PC-9 (cell line): Measurements from ENCODE around the gene LMOD2.

Source experiments
- EZH2 ChIP-seq: fragments of 200-600 bp; sonication (generic); IDR thresholded peaks from 2 replicates; pipeline ENCODE4 v1.8.0; 2017; ENCODE audit warnings: antibody characterized with exemption, low read depth
- TF ChIP-seq, protein P1 (sequence below): fragments of 200-600 bp; sonication (generic); conservative IDR thresholded peaks from 2 replicates; pipeline ENCODE4 v1.6.1; 2017; ENCODE audit warnings: mixed run types, antibody characterized with exemption, mild to moderate bottlenecking, moderate library complexity

DNA sequence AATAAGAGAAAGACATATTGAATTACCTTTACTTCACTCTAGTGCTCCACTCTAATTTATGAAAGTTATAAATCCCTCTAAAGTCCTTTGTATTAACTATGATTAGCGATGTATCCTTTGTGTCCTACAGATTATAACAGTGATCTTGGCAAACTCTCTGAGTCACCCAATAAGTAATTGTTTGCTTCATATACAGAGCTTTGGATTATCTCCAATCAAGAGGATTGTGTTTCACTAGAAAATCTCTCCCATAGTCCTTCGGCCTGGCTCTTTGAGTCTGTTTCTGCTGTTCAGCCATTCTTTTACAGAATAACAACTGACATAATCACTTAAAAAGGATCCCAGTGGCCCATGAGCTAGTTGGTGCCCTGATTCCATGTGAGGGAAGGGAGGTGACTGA, 9.5 kb downstream of the LMOD2 start:
- TF ChIP-seq, protein P1, sequence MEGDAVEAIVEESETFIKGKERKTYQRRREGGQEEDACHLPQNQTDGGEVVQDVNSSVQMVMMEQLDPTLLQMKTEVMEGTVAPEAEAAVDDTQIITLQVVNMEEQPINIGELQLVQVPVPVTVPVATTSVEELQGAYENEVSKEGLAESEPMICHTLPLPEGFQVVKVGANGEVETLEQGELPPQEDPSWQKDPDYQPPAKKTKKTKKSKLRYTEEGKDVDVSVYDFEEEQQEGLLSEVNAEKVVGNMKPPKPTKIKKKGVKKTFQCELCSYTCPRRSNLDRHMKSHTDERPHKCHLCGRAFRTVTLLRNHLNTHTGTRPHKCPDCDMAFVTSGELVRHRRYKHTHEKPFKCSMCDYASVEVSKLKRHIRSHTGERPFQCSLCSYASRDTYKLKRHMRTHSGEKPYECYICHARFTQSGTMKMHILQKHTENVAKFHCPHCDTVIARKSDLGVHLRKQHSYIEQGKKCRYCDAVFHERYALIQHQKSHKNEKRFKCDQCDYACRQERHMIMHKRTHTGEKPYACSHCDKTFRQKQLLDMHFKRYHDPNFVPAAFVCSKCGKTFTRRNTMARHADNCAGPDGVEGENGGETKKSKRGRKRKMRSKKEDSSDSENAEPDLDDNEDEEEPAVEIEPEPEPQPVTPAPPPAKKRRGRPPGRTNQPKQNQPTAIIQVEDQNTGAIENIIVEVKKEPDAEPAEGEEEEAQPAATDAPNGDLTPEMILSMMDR = no peak
- no peak for TF ChIP-seq EZH2
